SK-MEL-5 (cell line): Measurements from ENCODE around the gene GPR160. TPM values are rescaled to one million over a fixed set of nuclear protein-coding genes. Genes with fewer than 3 reads are reported as not detected.
"Not testable (repeated sequence)": the region's sequence is repeated elsewhere in the genome, so short reads cannot be mapped to it uniquely, and the experiment has no call there.

Source experiments
- DNase-seq: peaks from one replicate; pipeline ENCODE4 v3.0.0-alpha.2; 2016; ENCODE audit warnings: low read depth, low spot score
- in situ Hi-C: cut with HindIII; loops from 2 replicates; pipeline ENCODE4 v1.10.0; 2016; ENCODE audit warnings: low sequenced_read_pairs, high pct_unique_total_duplicates, low pct_unique_long_range_greater_than_20kb
- total RNA-seq: library from RNA; depleted of rRNA; stranded (reverse); fragments of >200 nt; shearing (Covaris generic); gene quantifications from 2 replicates; pipeline ENCODE4 v1.2.3, GENCODE V29; 2014

The GPR160 gene
- total RNA-seq, 1 experiment from 2014 or later: 3.7 TPM

- in situ Hi-C loops: no loop called here
- DNase-seq: no peak
Measured at GRCh38 chr3:170089862-170090600, 52.2 kb downstream of the GPR160 start.

- in situ Hi-C loops: no loop called here
Measured at GRCh38 chr3:170090601-170090981, 52.8 kb downstream of the GPR160 start.

GRCh38 chr3:170092907-170093306, 55.1 kb downstream of the GPR160 start:
- in situ Hi-C loops: no loop called here

More at GRCh38 chr3:170090601-170090981, 52.8 kb downstream of the GPR160 start:
- DNase-seq: no peak

GRCh38 chr3:170095771-170096170, 58.0 kb downstream of the GPR160 start:
- DNase-seq: no peak
- in situ Hi-C loops: no loop called here

More at GRCh38 chr3:170092907-170093306, 55.1 kb downstream of the GPR160 start:
- no peak for DNase-seq

GRCh38 chr3:170096342-170096741, 58.5 kb downstream of the GPR160 start:
- in situ Hi-C loops: no loop called here
- DNase-seq: no peak

- in situ Hi-C loops: no loop called here
Measured at GRCh38 chr3:170098753-170099152, 61.0 kb downstream of the GPR160 start.

GRCh38 chr3:170100944-170101343, 63.1 kb downstream of the GPR160 start:
- DNase-seq: no peak
- in situ Hi-C loops: no loop called here

More at GRCh38 chr3:170098753-170099152, 61.0 kb downstream of the GPR160 start:
- no peak for DNase-seq

- in situ Hi-C loops: no loop called here
Measured at GRCh38 chr3:170102431-170102830, 64.6 kb downstream of the GPR160 start.

GRCh38 chr3:170107941-170108340, 70.1 kb downstream of the GPR160 start:
- no peak for DNase-seq
- in situ Hi-C loops: no loop called here

More at GRCh38 chr3:170102431-170102830, 64.6 kb downstream of the GPR160 start:
- no peak for DNase-seq

GRCh38 chr3:170108955-170109354, 71.2 kb downstream of the GPR160 start:
- in situ Hi-C loops: no loop called here
- no peak for DNase-seq

GRCh38 chr3:170109579-170110293, 71.9 kb downstream of the GPR160 start:
- no peak for DNase-seq
- in situ Hi-C loops: no loop called here

- in situ Hi-C loops: no loop called here
Measured at GRCh38 chr3:170111147-170111771, 73.5 kb downstream of the GPR160 start.

GRCh38 chr3:170114165-170114564, 76.4 kb downstream of the GPR160 start:
- DNase-seq, in situ Hi-C loops: not testable (repeated sequence)

More at GRCh38 chr3:170111147-170111771, 73.5 kb downstream of the GPR160 start:
- DNase-seq: no peak

GRCh38 chr3:170117134-170117533, 79.3 kb downstream of the GPR160 start:
- in situ Hi-C loops: no loop called here

GRCh38 chr3:170128259-170128976, 90.6 kb downstream of the GPR160 start:
- in situ Hi-C loops: no loop called here
- DNase-seq: no peak

More at GRCh38 chr3:170117134-170117533, 79.3 kb downstream of the GPR160 start:
- DNase-seq: peak; percentile 25

GRCh38 chr3:170128977-170129431, 91.2 kb downstream of the GPR160 start:
- in situ Hi-C loops: no loop called here
- peak; percentile 47 for DNase-seq

GRCh38 chr3:170130532-170130931, 92.7 kb downstream of the GPR160 start:
- DNase-seq: no peak
- in situ Hi-C loops: no loop called here

- in situ Hi-C loops: no loop called here
- DNase-seq: peak; percentile 16
Measured at GRCh38 chr3:170132335-170132734, 94.5 kb downstream of the GPR160 start.
